GM12873 (cell line): Measurements from ENCODE around the gene JMJD1C.

Experiments used
- CTCF ChIP-seq: IDR thresholded peaks from 2 replicates; pipeline ENCODE4 v1.5.1; 2012; ENCODE audit warnings: low read depth, mild to moderate bottlenecking, moderate library complexity, low read length, control low read depth; ENCODE audit not compliant: insufficient read depth; ENCODE audit errors: missing control alignments

Gene JMJD1C

DNA sequence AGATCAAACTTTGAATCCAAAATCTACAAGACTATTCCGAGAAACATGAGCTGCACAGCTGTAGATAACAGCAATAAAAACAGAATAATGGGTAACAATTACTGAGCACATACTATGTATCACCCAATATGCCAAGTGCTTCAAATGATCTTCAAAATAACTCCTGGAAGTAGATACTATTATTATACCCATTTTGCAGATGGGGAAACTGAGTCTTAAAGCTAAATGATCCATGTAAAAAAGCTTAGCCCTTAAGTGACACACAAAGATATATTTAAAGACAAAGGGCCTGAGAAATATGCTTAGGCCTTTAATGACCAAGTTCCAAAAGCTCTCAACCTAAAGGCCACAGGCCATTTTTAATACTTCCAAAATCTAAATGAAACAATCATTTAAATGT is 37.1 kb upstream of the JMJD1C start:
- no peak for TF ChIP-seq CTCF

GRCh38 chr10:63501954-63502353 is 36.2 kb upstream of the JMJD1C start:
- TF ChIP-seq CTCF: no peak

GRCh38 chr10:63498665-63499064 is 32.9 kb upstream of the JMJD1C start:
- TF ChIP-seq CTCF: no peak

- no peak for TF ChIP-seq CTCF
These were observed 31.5 kb upstream of the JMJD1C start for GRCh38 chr10:63497321-63497720.

DNA sequence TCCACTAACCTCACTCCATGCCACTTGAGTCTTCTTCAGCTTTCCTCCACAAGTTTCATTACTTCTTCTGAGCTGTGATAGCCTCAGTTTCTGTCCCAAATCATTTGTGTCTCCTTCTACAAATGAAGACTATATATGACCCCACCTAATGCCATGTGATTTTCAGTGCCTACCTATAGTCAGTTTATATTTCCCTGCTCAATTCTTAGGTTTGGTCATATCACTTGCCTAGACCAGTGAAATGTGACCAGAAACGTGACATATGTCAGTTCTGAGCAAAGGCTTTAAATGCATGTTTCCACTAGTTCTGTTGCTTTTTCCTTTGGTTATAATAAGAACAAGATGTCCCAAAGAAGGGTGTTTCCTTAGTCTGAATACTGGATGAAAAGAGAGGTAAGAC is 30.8 kb upstream of the JMJD1C start:
- no peak for TF ChIP-seq CTCF

- TF ChIP-seq CTCF: no peak
These were observed 29.2 kb upstream of the JMJD1C start for GRCh38 chr10:63494951-63495350.

- TF ChIP-seq CTCF: no peak
These were observed 27.2 kb upstream of the JMJD1C start for GRCh38 chr10:63493004-63493403.
